HG02981 (cell line): Measurements from ENCODE around the gene HSPG2.
"Not testable (repeated sequence)": the region's sequence is repeated elsewhere in the genome, so short reads cannot be mapped to it uniquely, and the experiment has no call there.

Experiments
- ATAC-seq: cut with Tn5 transposase; IDR thresholded peaks from one replicate; pipeline ENCODE4 v1.9.1; 2021; ENCODE audit warnings: mild to moderate bottlenecking, moderate library complexity; ENCODE audit not compliant: unreplicated experiment

The HSPG2 gene

GRCh38 chr1:21914880-21915640, 22.1 kb downstream of the HSPG2 start:
- no peak for ATAC-seq

GRCh38 chr1:21914450-21914849, 22.7 kb downstream of the HSPG2 start:
- ATAC-seq = no peak

- no peak for ATAC-seq
Measured at GRCh38 chr1:21913763-21914162, 23.3 kb downstream of the HSPG2 start.

GRCh38 chr1:21913258-21913657, 23.9 kb downstream of the HSPG2 start:
- ATAC-seq = no peak

- ATAC-seq = no peak
Measured at GRCh38 chr1:21912038-21912758, 24.9 kb downstream of the HSPG2 start.

- ATAC-seq = no peak
Measured at GRCh38 chr1:21911205-21912001, 25.7 kb downstream of the HSPG2 start.

- no peak for ATAC-seq
Measured at GRCh38 chr1:21910558-21911204, 26.4 kb downstream of the HSPG2 start.

- no peak for ATAC-seq
Measured at GRCh38 chr1:21909787-21910503, 27.2 kb downstream of the HSPG2 start.

GRCh38 chr1:21909286-21909759, 27.8 kb downstream of the HSPG2 start:
- no peak for ATAC-seq

- ATAC-seq = not testable (repeated sequence)
Measured at GRCh38 chr1:21907737-21908534, 29.2 kb downstream of the HSPG2 start.

GRCh38 chr1:21907079-21907418, 30.1 kb downstream of the HSPG2 start:
- no peak for ATAC-seq

- no peak for ATAC-seq
Measured at GRCh38 chr1:21906173-21907078, 30.7 kb downstream of the HSPG2 start.

- no peak for ATAC-seq
Measured at GRCh38 chr1:21904704-21905520, 32.2 kb downstream of the HSPG2 start.

GRCh38 chr1:21904454-21904703, 32.7 kb downstream of the HSPG2 start:
- ATAC-seq = no peak

GRCh38 chr1:21903638-21904453, 33.3 kb downstream of the HSPG2 start:
- no peak for ATAC-seq

- ATAC-seq = no peak
Measured at GRCh38 chr1:21902026-21903012, 34.8 kb downstream of the HSPG2 start.
